ENCODE results near the gene DDC.

DDC gene

DNA sequence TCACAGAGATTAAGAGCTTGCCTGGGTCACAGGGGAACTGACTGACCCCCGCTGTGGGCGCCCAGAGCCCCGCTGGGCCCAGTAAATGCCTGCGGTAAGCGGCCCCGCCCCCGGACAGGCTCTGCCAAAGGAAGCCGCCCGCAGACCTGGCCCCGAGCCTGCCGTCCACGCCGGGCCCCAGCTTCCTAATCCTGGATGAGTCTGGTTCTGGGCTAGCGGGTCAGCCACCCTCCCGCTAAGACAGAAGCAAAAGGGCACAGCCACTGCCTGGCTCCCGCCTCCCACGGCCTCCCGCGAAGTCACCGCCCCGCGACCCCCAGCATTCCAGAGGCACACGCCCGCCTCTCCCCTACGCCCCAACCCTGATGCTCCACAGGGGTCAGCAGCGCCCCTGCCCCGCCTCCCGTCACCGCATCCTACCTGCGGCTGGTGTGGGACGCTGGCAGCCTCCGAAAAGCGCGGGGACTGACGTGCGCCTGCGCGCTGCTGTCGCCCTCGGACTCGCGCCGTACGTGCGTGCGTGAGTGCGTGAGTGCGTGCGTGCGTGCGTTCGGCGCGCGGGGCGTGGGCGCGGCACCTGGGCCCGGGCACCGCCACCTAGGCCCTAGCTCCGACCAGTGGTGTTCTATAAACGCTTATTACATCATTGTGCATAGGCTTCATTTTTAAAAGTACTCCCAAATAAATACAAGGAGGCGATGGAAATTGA is 115.2 kb downstream of the DDC start, which contains the start of gene FIGNL1:
TSS of gene FIGNL1 (minus strand) at position 470 of the 709 bp plus-strand sequence. CDS start 3,063 bp downstream, outside the sequence.
- TF ChIP-seq CTCF (IDR thresholded peaks at IDR 0.05; ENCODE audit: low read depth, low read length): no peak
- peak; percentile 87 for DNase-seq (ENCODE audit: low read depth, low spot score)
- H3K4me3 ChIP-seq (ENCODE audit: low read depth, low read length): peak within 1 kb of the TSS; percentile 65
- in situ Hi-C loops (cut with HindIII; ENCODE audit: low sequenced_read_pairs): no loop called here

DNA sequence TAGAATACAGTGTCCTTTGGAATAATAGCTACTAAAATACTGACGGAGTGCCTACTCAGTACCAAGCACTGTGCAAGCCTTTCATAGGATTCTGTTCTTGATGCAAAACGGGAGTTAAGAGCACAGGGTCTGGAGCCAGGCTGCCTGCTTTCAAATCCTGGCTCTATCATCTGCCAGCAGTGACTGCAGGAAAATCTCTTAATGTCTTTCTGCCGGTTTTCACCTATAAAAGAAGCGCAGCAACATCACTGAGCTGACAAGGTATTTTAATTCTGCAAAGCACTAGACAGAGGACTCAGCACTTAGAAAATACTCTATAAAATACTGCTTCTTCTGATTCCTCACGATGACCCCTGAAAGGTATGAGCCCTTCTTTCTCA is 115.7 kb downstream of the DDC start:
- H3K4me3 ChIP-seq (ENCODE audit: low read depth, low read length): peak overlapping the region; percentile 65
- in situ Hi-C loops (cut with HindIII; ENCODE audit: low sequenced_read_pairs): no loop called here
- DNase-seq (ENCODE audit: low read depth, low spot score): no peak
- TF ChIP-seq CTCF (IDR thresholded peaks at IDR 0.05; ENCODE audit: low read depth, low read length): no peak

GRCh38 chr7:50448823-50449222 is 116.4 kb downstream of the DDC start:
- no peak for DNase-seq (ENCODE audit: low read depth, low spot score)
- TF ChIP-seq CTCF (IDR thresholded peaks at IDR 0.05; ENCODE audit: low read depth, low read length): no peak
- no peak overlapping the region for H3K4me3 ChIP-seq (ENCODE audit: low read depth, low read length)
- in situ Hi-C loops (cut with HindIII; ENCODE audit: low sequenced_read_pairs): no loop called here

- peak; percentile 95 for DNase-seq (ENCODE audit: low read depth, low spot score)
- no peak overlapping the region for H3K4me3 ChIP-seq (ENCODE audit: low read depth, low read length)
- TF ChIP-seq CTCF (IDR thresholded peaks at IDR 0.05; ENCODE audit: low read depth, low read length): no peak
- in situ Hi-C loops (cut with HindIII; ENCODE audit: low sequenced_read_pairs): no loop called here
Measured at GRCh38 chr7:50446542-50446960, 118.7 kb downstream of the DDC start.

DNA sequence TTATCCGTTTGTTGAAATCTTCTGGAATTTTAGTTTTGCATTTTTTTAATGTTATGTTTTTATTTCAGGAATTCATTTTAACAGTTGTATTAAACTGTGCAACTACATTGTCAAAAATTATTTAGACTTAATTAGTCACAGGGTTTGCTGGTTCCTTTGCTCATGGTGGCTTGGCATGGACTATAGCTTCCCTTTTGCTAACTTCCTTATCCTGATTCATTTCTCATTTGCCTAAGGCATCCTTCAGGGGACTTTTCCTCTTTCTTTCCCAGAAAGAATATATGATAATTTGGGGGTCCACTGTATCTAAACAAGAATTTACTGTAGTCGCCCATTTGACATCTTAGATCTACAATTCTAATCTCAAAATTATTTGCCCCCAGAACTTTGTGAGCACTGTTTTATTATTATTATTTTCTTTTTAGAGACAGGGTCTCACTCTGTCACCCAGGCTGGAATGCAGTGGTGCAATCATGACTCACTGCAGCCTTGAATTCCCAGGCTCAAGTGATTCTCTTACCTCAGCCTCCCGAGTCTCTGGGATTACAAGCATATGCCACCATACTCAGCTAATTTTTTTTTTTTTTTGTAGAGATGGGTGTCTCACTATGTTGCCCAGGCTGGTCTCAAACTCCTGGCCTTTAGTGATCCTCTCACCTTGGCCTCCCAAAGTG is 128.9 kb downstream of the DDC start:
- DNase-seq (ENCODE audit: low read depth, low spot score): peak; percentile 75
- TF ChIP-seq CTCF (IDR thresholded peaks at IDR 0.05; ENCODE audit: low read depth, low read length): no peak
- in situ Hi-C loops (cut with HindIII; ENCODE audit: low sequenced_read_pairs): no loop called here
- H3K4me3 ChIP-seq (ENCODE audit: low read depth, low read length): no peak overlapping the region

DNA sequence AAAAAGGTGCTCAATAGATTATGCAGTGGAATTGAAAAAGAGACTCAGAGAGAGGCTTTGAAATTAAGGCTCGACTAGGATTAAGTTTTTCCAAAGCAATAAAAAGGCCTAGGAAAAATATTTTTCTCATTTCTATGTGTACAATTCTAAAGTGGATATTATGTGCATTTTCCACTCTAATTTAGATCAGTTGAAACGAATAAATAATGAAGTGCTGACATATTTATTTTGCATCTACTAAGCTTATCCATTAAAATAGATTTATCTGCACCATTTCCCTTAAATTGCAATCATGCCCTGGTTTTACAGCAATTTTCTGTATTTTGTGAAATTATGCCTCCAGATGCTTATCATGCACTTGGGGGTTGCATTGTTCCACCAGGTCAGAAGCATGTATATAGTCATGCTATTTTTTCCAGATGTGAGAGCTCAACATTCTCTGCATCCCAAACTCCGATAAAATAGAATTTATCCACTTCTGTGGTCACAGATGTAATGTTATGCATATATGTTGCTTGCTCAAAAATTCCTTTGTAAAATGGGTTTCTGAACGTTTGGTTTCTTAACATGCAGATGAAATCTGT is 133.4 kb downstream of the DDC start:
- DNase-seq (ENCODE audit: low read depth, low spot score): no peak
- H3K4me3 ChIP-seq (ENCODE audit: low read depth, low read length): no peak overlapping the region
- TF ChIP-seq CTCF (IDR thresholded peaks at IDR 0.05; ENCODE audit: low read depth, low read length): no peak
- in situ Hi-C loops (cut with HindIII; ENCODE audit: low sequenced_read_pairs): no loop called here
